ENCODE data around the gene ADPGK.
A peak's percentile ranks its signal among the peaks of the same experiment; 100 is the strongest.
"Not testable (repeated sequence)": the region's sequence is repeated elsewhere in the genome, so short reads cannot be mapped to it uniquely, and the experiment has no call there.

ADPGK gene

GRCh38 chr15:72751751-72752455, 31.7 kb downstream of the ADPGK start:
- DNase-seq (ENCODE audit: low read depth): no peak

GRCh38 chr15:72749700-72750099, 33.9 kb downstream of the ADPGK start:
- no peak for DNase-seq (ENCODE audit: low read depth)

GRCh38 chr15:72740219-72740618, 43.3 kb downstream of the ADPGK start:
- DNase-seq (ENCODE audit: low read depth): no peak

GRCh38 chr15:72737723-72738122, 45.8 kb downstream of the ADPGK start:
- DNase-seq (ENCODE audit: low read depth): no peak

GRCh38 chr15:72737061-72737460, 46.5 kb downstream of the ADPGK start:
- DNase-seq (ENCODE audit: low read depth): no peak

GRCh38 chr15:72735111-72735510, 48.4 kb downstream of the ADPGK start:
- no peak for DNase-seq (ENCODE audit: low read depth)

- DNase-seq (ENCODE audit: low read depth): no peak
These were observed 49.4 kb downstream of the ADPGK start for GRCh38 chr15:72733941-72734738.

GRCh38 chr15:72732516-72732915, 51.0 kb downstream of the ADPGK start:
- DNase-seq (ENCODE audit: low read depth): no peak

GRCh38 chr15:72732086-72732485, 51.5 kb downstream of the ADPGK start:
- no peak for DNase-seq (ENCODE audit: low read depth)

- no peak for DNase-seq (ENCODE audit: low read depth)
These were observed 54.7 kb downstream of the ADPGK start for GRCh38 chr15:72728821-72729220.

- not testable (repeated sequence) for DNase-seq (ENCODE audit: low read depth)
These were observed 55.3 kb downstream of the ADPGK start for GRCh38 chr15:72728249-72728648.

- DNase-seq (ENCODE audit: low read depth): no peak
These were observed 56.4 kb downstream of the ADPGK start for GRCh38 chr15:72727154-72727553.

GRCh38 chr15:72725851-72726250, 57.7 kb downstream of the ADPGK start:
- not testable (repeated sequence) for DNase-seq (ENCODE audit: low read depth)

GRCh38 chr15:72725446-72725845, 58.1 kb downstream of the ADPGK start:
- no peak for DNase-seq (ENCODE audit: low read depth)

- DNase-seq (ENCODE audit: low read depth): no peak
These were observed 59.5 kb downstream of the ADPGK start for GRCh38 chr15:72724028-72724427.

GRCh38 chr15:72722071-72722696, 61.4 kb downstream of the ADPGK start:
- peak; percentile 18 for DNase-seq (ENCODE audit: low read depth)

GRCh38 chr15:72708551-72709303, 74.8 kb downstream of the ADPGK start:
- not testable (repeated sequence) for DNase-seq (ENCODE audit: low read depth)

- DNase-seq (ENCODE audit: low read depth): no peak
These were observed 77.3 kb downstream of the ADPGK start for GRCh38 chr15:72706266-72706665.
